ENCODE measurements around the gene POGZ.

Gene POGZ

DNA sequence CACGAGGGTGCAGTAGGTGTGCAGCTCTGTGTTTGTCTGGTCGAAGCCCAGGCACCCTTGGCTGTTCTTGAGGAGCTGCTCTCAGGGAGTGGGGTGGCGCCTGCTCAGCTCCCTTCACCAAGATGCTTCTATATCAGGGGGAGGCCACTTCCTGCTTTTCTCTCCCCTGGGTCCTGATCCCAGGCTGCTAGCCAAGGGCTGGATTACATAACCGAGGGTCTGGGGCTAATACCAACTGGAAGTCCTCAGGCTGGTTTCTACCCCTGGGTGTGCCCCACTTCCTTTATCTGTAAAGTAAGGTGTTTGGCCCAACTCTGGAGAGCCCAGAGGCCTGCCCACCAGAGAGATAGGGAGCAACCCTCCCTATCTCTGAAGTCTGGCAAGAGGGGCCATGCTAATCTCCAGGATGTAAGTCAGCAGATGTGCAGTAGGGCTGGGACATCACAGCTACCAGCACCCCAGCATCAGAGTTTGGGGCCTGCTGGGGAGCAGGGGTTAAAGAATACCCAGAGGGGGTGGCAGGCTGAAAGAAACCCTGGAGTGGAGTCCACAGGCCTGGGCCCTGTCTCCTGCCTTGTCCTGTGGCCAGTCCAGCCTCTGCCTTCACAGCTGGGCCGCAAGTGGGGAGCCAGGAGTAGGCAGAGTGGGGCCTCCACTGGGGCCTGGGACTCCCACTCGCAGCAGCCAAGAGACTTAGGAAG is 88.9 kb downstream of the POGZ start:
- in situ Hi-C loops (cut with MboI; ENCODE audit: low sequenced_read_pairs, unreplicated experiment), result no loop called here
- TF ChIP-seq, protein P1, sequence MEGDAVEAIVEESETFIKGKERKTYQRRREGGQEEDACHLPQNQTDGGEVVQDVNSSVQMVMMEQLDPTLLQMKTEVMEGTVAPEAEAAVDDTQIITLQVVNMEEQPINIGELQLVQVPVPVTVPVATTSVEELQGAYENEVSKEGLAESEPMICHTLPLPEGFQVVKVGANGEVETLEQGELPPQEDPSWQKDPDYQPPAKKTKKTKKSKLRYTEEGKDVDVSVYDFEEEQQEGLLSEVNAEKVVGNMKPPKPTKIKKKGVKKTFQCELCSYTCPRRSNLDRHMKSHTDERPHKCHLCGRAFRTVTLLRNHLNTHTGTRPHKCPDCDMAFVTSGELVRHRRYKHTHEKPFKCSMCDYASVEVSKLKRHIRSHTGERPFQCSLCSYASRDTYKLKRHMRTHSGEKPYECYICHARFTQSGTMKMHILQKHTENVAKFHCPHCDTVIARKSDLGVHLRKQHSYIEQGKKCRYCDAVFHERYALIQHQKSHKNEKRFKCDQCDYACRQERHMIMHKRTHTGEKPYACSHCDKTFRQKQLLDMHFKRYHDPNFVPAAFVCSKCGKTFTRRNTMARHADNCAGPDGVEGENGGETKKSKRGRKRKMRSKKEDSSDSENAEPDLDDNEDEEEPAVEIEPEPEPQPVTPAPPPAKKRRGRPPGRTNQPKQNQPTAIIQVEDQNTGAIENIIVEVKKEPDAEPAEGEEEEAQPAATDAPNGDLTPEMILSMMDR (IDR thresholded peaks at IDR 0.05; ENCODE audit: borderline replicate concordance, control extremely low read depth, extremely low read depth, insufficient read depth, missing control alignments), result no peak
- DNase-seq (ENCODE audit: low spot score), result no peak

DNA sequence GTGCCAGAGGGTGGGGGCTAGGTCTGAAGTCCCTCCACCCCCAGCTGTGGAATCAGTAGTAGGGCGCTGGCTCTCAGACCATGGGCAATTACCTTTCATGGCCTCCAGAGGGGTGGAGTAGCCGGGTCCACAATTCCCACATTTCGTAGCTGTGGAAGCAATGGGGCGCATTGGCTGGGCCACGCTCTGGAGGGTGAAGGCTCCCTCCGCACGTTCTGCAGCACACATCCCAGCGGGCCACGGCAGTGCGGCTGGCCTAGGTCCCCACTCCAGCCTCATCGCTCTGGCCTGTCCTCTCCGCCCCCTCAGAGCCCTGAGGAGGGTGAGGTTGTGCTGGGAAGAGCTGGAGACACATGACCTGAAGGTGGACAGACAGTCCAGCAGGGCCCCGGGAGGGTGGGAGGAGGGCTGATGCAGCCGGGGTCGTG is 89.7 kb downstream of the POGZ start:
- TF ChIP-seq, protein P1 (IDR thresholded peaks at IDR 0.05; ENCODE audit: borderline replicate concordance, control extremely low read depth, extremely low read depth, insufficient read depth, missing control alignments), result no peak
- no peak for DNase-seq (ENCODE audit: low spot score)
- in situ Hi-C loops (cut with MboI; ENCODE audit: low sequenced_read_pairs, unreplicated experiment), result no loop called here

GRCh38 chr1:151369302-151369610 is 90.0 kb downstream of the POGZ start:
- in situ Hi-C loops (cut with MboI; ENCODE audit: low sequenced_read_pairs, unreplicated experiment), result no loop called here
- TF ChIP-seq, protein P1 (IDR thresholded peaks at IDR 0.05; ENCODE audit: borderline replicate concordance, control extremely low read depth, extremely low read depth, insufficient read depth, missing control alignments), result no peak
- DNase-seq (ENCODE audit: low spot score), result no peak

GRCh38 chr1:151368393-151369301 is 90.6 kb downstream of the POGZ start:
- TF ChIP-seq, protein P1 (IDR thresholded peaks at IDR 0.05; ENCODE audit: borderline replicate concordance, control extremely low read depth, extremely low read depth, insufficient read depth, missing control alignments), result no peak
- DNase-seq (ENCODE audit: low spot score), result no peak
- in situ Hi-C loops (cut with MboI; ENCODE audit: low sequenced_read_pairs, unreplicated experiment), result no loop called here

DNA sequence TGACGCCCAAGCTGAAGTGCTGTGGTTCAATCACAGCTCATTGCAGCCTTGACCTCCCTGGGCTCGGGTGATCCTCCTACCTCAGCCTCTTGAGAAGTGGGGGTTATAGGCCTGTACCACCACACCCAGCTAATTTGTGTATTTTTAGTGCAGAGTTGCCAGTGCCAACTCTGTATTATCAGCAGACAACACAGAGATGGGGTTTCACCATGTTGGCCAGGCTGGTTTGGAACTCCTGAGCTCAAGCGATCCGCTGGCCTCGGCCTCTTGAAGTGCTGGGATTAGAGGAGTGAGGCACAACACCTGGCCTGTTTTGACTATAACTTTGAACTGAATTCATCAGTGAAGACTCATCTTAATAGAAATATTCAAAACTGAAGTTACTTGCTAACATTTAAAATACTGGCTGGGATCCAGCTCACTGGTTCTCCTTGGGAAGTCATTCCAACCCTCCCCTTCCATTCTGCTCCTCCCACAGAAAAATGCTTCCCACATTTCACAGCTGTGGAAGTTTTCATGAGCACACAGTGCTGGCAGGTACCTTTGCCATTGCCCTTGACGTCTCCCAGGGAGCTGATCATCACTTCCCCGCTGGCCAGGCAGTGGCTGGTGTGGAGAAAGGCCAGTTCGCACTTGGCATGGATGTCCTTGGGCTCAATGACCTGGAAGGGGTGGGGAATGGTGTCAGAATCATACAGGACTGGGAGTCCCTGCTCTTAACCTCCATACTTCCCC is 91.5 kb downstream of the POGZ start:
- DNase-seq (ENCODE audit: low spot score), result no peak
- in situ Hi-C loops (cut with MboI; ENCODE audit: low sequenced_read_pairs, unreplicated experiment), result no loop called here
- TF ChIP-seq, protein P1 (IDR thresholded peaks at IDR 0.05; ENCODE audit: borderline replicate concordance, control extremely low read depth, extremely low read depth, insufficient read depth, missing control alignments), result no peak

DNA sequence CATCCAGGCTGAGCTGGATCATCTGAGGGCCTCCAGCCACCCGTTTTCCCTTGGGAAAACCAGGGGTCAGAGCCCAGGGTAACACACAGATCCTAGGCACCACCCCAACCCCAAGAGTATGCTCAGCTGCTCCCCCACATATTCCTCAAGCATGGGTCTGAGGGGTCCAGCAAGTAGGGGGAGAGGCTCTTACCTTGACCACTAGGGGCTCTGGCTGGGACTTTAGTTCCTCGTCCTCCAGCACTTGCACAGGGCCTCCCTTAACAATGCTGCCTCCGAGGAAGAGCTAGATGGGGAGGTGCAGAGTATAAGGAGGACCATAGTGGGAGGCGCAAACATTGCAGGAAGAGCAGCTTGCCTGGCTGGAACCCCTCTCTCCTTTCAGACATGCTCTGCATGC is 94.3 kb downstream of the POGZ start:
- no peak for DNase-seq (ENCODE audit: low spot score)
- in situ Hi-C loops (cut with MboI; ENCODE audit: low sequenced_read_pairs, unreplicated experiment), result no loop called here
- TF ChIP-seq, protein P1 (IDR thresholded peaks at IDR 0.05; ENCODE audit: borderline replicate concordance, control extremely low read depth, extremely low read depth, insufficient read depth, missing control alignments), result no peak
